Kidney epithelial cell (primary cell): Measurements from ENCODE around the gene FGGY. TPM values are rescaled to one million over a fixed set of nuclear protein-coding genes. Genes with fewer than 3 reads are reported as not detected.
"Not testable (repeated sequence)": the region's sequence is repeated elsewhere in the genome, so short reads cannot be mapped to it uniquely, and the experiment has no call there.

Experiments
- DNase-seq: peaks from one replicate; pipeline ENCODE4 v3.0.0-alpha.2; 2010; ENCODE audit warnings: low read depth
- H3K27me3 ChIP-seq: 2 replicates; pipeline ENCODE4 v1.6.0; 2011; ENCODE audit warnings: low read length; ENCODE audit not compliant: control insufficient read depth, insufficient read depth
- H3K36me3 ChIP-seq: 2 replicates; pipeline ENCODE4 v1.5.1; 2011; ENCODE audit warnings: low read length; ENCODE audit not compliant: control insufficient read depth, insufficient read depth
- H3K4me3 ChIP-seq: 2 replicates; pipeline ENCODE4 v1.5.1; 2011; ENCODE audit warnings: low read depth, mild to moderate bottlenecking, control low read depth, low read length
- CTCF ChIP-seq: IDR thresholded peaks from 2 replicates; pipeline ENCODE4 v1.5.1; 2011; ENCODE audit warnings: mild to moderate bottlenecking, moderate library complexity, low read length, control low read depth, inconsistent platforms; ENCODE audit not compliant: insufficient read depth, poor library complexity, severe bottlenecking
- total RNA-seq: library from RNA; depleted of rRNA; stranded (reverse); fragments of >200 nt; gene quantifications from 2 replicates; pipeline ENCODE4 v1.2.3, GENCODE V29; 2015

The FGGY gene
- total RNA-seq, result 8.6 and 16.0 TPM in 2 replicates

GRCh38 chr1:59296358-59297256 is at the start of gene FGGY:
TSS of gene FGGY (plus strand) at chr1:59297094. CDS start at chr1:59321550, 24,456 bp downstream.
- no peaks in the 10 kb centered on the region for H3K27me3 ChIP-seq
- DNase-seq, result peak; percentile 93
- no peak for TF ChIP-seq CTCF
- peak within 1 kb of the TSS; percentile 60 for H3K4me3 ChIP-seq
- no peaks in the 10 kb centered on the region for H3K36me3 ChIP-seq

- H3K36me3 ChIP-seq, result no peaks in the 10 kb centered on the region
These were observed 48.1 kb upstream of the FGGY start for GRCh38 chr1:59248758-59249157.

GRCh38 chr1:59249396-59250137 is 47.3 kb upstream of the FGGY start:
- Histone ChIP-seq H3K27me3 (no peaks in the 10 kb centered on the region), H3K4me3 (no peak overlapping the region), H3K36me3 (no peaks in the 10 kb centered on the region)
- DNase-seq, result no peak
- TF ChIP-seq CTCF, result no peak

More at GRCh38 chr1:59248758-59249157, 48.1 kb upstream of the FGGY start:
- Histone ChIP-seq H3K4me3 (no peak overlapping the region), H3K27me3 (no peaks in the 10 kb centered on the region)
- no peak for DNase-seq
- TF ChIP-seq CTCF, result no peak

GRCh38 chr1:59251061-59251460 is 45.8 kb upstream of the FGGY start:
- not testable (repeated sequence) for DNase-seq, H3K27me3 ChIP-seq, H3K36me3 ChIP-seq, H3K4me3 ChIP-seq

GRCh38 chr1:59256429-59256828 is 40.5 kb upstream of the FGGY start:
- not testable (repeated sequence) for DNase-seq, H3K36me3 ChIP-seq, H3K27me3 ChIP-seq, H3K4me3 ChIP-seq

GRCh38 chr1:59258412-59259032 is 38.4 kb upstream of the FGGY start:
- H3K36me3 ChIP-seq, result no peaks in the 10 kb centered on the region
- no peak overlapping the region for H3K4me3 ChIP-seq
- DNase-seq, result no peak
- no peaks in the 10 kb centered on the region for H3K27me3 ChIP-seq
- TF ChIP-seq CTCF, result no peak
